IPS-20b (cell line): ENCODE results near the gene EBF4.

ENCODE experiments used
- H3K27ac ChIP-seq: one replicate; pipeline ENCODE4 v1.5.1; 2013; ENCODE audit warnings: low read length
- H3K27me3 ChIP-seq: 2 replicates; pipeline ENCODE4 v1.6.1; 2013; ENCODE audit warnings: mild to moderate bottlenecking, low read length, inconsistent platforms; ENCODE audit not compliant: insufficient read depth
- H3K36me3 ChIP-seq: 2 replicates; pipeline ENCODE4 v1.6.1; 2013; ENCODE audit warnings: low read depth, mild to moderate bottlenecking, inconsistent platforms, low read length, moderate library complexity; ENCODE audit not compliant: insufficient read depth
- H3K4me1 ChIP-seq: 2 replicates; pipeline ENCODE4 v1.6.1; 2013; ENCODE audit warnings: mild to moderate bottlenecking, control low read depth, inconsistent platforms, low read length, moderate library complexity; ENCODE audit not compliant: insufficient read depth
- H3K4me3 ChIP-seq: 2 replicates; pipeline ENCODE4 v1.5.1; 2013; ENCODE audit warnings: mild to moderate bottlenecking, low read length, inconsistent platforms
- H3K9ac ChIP-seq: 2 replicates; pipeline ENCODE4 v1.6.1; 2013; ENCODE audit warnings: low read depth, mild to moderate bottlenecking, inconsistent platforms, low read length, moderate library complexity
- H3K9me3 ChIP-seq: 2 replicates; pipeline ENCODE4 v1.6.1; 2013; ENCODE audit warnings: mild to moderate bottlenecking, low read depth, low read length, inconsistent platforms; ENCODE audit not compliant: insufficient read depth

EBF4 gene

DNA sequence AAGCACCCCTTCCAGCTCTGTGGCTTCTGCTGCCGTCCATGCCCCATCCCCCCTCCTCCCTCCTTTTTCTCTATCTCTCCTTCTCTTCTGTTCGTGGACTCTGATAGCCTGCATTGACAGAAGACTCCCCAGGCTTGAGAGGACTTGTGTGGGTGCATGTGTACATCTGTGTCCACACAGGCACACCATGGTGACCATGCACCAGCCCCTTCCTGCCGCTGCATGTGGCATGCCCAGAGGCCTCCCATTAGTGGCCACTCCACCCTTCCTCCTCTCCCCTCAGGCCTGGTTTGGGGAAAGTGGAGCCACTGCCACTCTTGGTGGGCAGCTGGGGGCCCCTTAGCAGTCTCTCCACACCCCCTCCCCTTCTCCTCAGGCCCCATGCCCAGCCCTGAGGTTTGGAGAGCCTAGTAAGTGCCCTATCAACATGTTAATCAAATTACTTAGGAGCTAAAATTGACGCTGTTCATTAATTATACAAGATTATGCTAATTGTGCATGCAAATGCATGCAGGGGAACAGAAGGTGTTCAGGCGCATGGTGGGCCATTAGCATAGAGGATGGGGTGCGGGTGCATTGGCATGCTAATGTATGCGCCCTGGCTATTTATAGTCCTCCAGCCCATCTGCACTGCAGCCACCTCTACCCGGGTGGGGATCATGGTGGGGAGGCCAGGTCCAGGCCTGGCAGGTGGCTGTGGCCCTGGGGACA lies 45.9 kb downstream of the EBF4 start:
- Histone ChIP-seq H3K4me3 (no peak overlapping the region), H3K9ac (no peak overlapping the region), H3K4me1 (peaks cover 7% of the 10 kb centered on the region; the same call in 1 of the 2 replicates), H3K27ac (no peak overlapping the region), H3K9me3 (peaks cover 3% of the 10 kb centered on the region; the same call in 1 of the 2 replicates), H3K36me3 (no peaks in the 10 kb centered on the region), H3K27me3 (peaks cover 26% of the 10 kb centered on the region)

DNA sequence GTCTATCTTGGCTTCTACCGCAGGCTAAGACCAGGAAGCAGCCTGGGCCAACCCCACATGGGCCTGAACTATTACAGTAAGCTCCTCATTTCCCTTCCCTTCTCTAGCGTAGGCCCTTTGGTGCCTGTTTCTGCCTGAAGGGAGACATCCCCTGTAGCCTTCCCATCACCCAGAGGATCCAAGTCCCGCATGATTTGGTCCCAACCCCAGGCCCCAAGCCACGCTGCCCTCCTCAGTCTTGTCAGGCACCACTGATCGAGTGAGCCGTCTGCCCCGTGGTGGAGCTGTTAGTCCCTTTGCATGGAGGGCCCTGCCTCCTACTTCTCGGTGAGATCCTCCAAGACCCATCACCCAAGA lies 46.4 kb downstream of the EBF4 start:
- H3K9me3 ChIP-seq: 0 out of 2 replicates have a peak, but pooled peaks cover 3% of the 10 kb centered on the region
- H3K4me3 ChIP-seq: no peak overlapping the region
- peaks cover 30% of the 10 kb centered on the region for H3K27me3 ChIP-seq
- H3K4me1 ChIP-seq: peaks cover 7% of the 10 kb centered on the region; the same call in 1 of the 2 replicates
- no peak overlapping the region for H3K9ac ChIP-seq
- no peaks in the 10 kb centered on the region for H3K36me3 ChIP-seq
- H3K27ac ChIP-seq: no peak overlapping the region

DNA sequence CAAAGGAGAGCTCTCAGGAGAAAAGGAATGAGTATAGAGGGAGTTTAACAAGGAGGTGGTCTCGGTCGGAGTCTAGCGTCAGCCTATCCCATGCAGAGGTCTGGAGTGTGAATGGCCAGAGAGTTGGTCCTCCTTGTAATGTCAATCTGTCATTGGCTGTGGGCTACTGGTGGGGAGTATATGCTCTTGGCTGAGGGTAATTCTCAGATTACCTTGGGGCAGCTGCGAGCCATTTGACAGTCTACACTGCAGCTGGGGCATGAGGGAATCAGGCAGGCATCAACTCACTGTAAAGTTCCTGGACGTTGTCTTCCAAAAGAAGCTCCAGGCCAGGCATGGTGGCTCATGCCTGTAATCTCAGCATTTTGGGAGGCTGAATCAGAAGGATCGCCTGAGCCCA lies 48.1 kb downstream of the EBF4 start:
- Histone ChIP-seq H3K9ac (no peak overlapping the region), H3K4me1 (peaks cover 7% of the 10 kb centered on the region; the same call in 1 of the 2 replicates), H3K36me3 (no peaks in the 10 kb centered on the region), H3K27me3 (peaks cover 47% of the 10 kb centered on the region), H3K4me3 (no peak overlapping the region), H3K9me3 (no peaks in the 10 kb centered on the region), H3K27ac (no peak overlapping the region)

DNA sequence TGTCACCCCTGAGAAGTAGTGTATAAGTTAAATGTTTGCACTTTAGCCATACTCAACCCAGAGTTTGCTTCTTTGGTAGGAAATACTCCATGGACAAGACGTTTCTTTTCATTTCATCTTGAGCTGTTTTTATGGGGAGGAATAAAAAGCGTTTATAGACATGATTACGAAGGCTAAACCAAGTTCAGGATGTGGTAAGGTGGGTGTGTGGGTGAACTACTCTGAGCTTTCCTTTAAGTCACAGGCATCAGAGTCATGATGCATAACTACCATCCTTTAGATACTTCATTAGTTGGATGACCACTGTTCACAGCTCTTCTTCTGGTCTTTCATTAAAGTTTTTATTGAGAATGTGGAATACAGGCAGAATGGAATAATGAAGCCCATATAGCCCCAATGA lies 48.9 kb downstream of the EBF4 start:
- Histone ChIP-seq H3K27ac (no peak overlapping the region), H3K4me3 (no peak overlapping the region), H3K9me3 (no peaks in the 10 kb centered on the region), H3K9ac (no peak overlapping the region), H3K36me3 (no peaks in the 10 kb centered on the region), H3K27me3 (peaks cover 55% of the 10 kb centered on the region), H3K4me1 (peaks cover 7% of the 10 kb centered on the region; the same call in 1 of the 2 replicates)

DNA sequence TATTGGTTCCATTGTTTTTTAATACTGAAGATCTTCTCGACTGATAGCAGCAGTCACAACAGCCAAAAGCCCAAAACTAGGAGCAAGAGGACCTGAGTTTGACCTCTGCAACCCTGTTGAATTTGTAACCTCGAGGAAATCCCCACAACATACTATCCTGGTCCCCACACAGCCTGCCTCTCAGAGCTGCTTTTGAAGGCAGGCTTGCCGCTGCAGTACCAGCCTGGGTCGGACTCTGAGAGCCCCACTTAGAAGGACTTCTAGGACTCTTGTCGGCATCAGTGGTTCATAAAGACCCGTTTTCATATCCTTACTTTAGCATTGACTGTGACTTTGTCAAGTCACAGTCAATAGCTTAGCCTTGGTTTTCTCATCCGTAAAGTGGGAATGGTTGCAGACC lies 49.3 kb downstream of the EBF4 start:
- Histone ChIP-seq H3K4me1 (peaks cover 7% of the 10 kb centered on the region; the same call in 1 of the 2 replicates), H3K9ac (no peak overlapping the region), H3K4me3 (no peak overlapping the region), H3K36me3 (no peaks in the 10 kb centered on the region), H3K27ac (no peak overlapping the region), H3K9me3 (no peaks in the 10 kb centered on the region), H3K27me3 (peaks cover 59% of the 10 kb centered on the region)

DNA sequence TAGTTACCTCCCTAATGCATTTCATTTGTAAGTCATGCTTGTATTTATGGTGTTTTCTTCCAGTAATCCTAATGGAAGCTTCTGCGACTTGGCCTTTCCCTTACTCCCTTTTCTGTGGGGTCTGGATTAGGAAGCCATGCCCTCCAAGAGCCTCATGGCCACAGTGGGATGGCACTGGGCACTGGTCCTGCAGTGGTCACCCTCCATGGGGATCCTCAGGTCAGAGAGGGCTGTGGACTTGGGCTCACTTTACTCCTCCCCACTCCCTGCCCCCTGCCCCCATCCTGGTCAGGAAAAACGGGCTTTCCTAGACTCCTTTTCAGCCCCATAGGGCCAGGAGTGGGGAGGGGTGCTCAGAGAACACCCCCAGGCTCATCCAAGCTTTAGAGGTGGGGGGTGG lies 49.9 kb downstream of the EBF4 start:
- no peaks in the 10 kb centered on the region for H3K9me3 ChIP-seq
- H3K4me1 ChIP-seq: peaks cover 7% of the 10 kb centered on the region; the same call in 1 of the 2 replicates
- no peak overlapping the region for H3K9ac ChIP-seq
- H3K27ac ChIP-seq: no peak overlapping the region
- H3K36me3 ChIP-seq: no peaks in the 10 kb centered on the region
- peaks cover 64% of the 10 kb centered on the region for H3K27me3 ChIP-seq
- H3K4me3 ChIP-seq: no peak overlapping the region

DNA sequence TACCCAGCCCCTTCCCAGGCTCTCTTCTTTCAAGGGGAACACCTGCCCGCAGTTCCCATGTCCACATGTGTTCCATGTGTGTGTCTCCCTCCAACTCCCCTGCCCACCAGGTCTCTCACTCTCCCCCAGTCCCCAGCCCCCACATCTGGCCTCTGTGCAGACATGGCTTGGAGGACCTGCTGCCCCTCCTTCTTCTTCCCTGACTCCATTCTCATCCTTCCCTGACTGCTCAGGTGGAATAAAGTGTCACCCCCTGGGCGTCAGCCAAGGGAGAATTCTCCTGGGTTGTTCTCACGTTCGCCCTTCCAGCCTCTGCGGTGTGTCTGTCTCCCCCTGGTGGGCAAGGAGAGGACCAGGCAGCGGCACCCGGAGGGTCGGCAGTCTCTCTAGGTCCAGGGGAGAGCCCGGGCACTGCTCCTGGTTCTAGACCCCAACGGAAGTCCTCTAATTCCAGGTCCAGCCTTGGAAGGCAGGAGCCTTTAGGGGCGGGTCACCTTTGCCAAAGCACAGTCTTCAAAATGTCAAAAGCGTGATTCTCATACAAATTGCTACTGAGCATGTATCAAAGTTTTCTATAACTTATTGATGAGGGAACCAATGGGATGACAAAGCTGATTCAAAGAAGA lies 50.5 kb downstream of the EBF4 start:
- H3K27me3 ChIP-seq: peaks cover 71% of the 10 kb centered on the region
- H3K4me1 ChIP-seq: peaks cover 7% of the 10 kb centered on the region; the same call in 1 of the 2 replicates
- no peak overlapping the region for H3K4me3 ChIP-seq
- H3K9me3 ChIP-seq: no peaks in the 10 kb centered on the region
- H3K9ac ChIP-seq: no peak overlapping the region
- H3K27ac ChIP-seq: no peak overlapping the region
- no peaks in the 10 kb centered on the region for H3K36me3 ChIP-seq

DNA sequence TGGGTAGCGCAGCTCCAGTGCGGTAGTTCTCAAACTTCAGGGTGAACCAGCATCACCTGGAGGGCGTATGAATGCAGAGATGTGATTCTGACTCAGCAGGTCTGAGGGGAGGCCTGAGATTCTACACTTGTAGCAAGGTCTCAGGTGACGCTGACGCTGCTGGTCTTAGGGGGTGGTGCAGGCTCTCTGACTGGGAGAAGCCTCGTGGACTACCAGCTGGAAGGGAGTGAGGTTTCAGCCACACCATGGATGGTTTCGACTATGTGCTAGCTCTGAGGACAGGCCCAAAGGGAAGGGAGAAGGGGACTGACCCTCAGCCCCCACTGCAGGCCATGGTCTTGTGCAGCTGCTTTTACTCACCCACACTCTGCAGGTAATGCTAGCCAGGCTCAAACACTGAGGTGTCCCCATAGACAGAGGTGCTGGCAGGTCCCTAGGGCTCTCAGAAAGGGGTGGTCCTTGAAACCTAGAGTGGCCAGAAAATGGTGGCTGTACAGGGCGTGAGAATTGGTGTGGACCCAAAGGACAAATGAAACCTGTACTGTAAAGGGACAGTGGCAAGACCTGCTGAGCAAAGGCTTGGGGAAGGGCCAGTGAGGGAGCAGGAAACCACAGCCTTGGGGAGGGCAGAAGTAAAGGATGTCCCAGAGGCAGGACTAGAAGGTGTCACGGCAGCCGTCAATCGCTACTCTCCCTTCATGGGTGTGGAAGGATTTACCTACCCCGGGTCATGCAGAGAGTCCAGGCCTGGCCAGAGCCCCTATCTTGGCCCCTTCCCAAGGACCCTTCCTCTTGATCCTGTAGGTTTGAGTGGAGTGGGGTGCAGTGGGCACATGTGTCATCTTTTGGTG lies 52.7 kb downstream of the EBF4 start:
- Histone ChIP-seq H3K27ac (no peak overlapping the region), H3K9me3 (no peaks in the 10 kb centered on the region), H3K27me3 (peaks cover 93% of the 10 kb centered on the region), H3K9ac (no peak overlapping the region), H3K4me1 (peaks cover 10% of the 10 kb centered on the region; the same call in 1 of the 2 replicates), H3K4me3 (no peak overlapping the region), H3K36me3 (no peaks in the 10 kb centered on the region)

DNA sequence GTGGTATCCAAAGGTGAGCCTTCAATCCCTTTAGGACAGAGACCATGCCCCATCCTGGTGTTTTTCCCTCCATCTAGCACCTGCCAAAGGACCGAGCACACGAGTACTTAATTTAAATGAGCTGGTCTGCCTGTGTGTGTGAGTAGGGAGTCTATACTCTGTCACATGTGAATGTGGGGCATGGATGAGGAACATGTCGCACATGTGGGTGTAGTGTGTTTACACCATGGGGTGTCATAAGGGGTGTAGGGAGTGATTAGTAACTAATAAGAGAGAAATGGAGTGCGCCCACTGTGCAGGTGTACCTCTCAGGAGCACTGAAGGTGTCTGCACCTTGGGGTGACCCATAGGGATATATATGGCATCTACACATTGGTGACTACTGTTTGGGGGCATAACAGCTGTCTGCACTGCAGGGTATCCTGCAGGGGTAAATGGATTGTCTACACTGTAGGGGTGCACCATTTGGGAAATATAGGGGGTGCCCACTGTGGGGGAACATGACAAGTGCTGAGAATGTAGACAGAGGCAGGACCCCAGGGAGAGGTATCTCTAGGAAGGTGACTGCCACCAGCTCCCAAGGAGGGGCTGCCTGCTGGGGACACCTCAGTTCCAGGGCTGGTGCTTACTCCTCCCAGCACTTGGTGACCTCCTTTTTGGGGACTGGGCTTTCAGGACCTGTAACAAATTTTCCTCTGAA lies 53.5 kb downstream of the EBF4 start:
- Histone ChIP-seq H3K9me3 (no peaks in the 10 kb centered on the region), H3K36me3 (no peaks in the 10 kb centered on the region), H3K4me1 (peaks cover 10% of the 10 kb centered on the region; the same call in 1 of the 2 replicates), H3K27ac (no peak overlapping the region), H3K27me3 (peaks cover 99% of the 10 kb centered on the region), H3K4me3 (no peak overlapping the region), H3K9ac (no peak overlapping the region)

DNA sequence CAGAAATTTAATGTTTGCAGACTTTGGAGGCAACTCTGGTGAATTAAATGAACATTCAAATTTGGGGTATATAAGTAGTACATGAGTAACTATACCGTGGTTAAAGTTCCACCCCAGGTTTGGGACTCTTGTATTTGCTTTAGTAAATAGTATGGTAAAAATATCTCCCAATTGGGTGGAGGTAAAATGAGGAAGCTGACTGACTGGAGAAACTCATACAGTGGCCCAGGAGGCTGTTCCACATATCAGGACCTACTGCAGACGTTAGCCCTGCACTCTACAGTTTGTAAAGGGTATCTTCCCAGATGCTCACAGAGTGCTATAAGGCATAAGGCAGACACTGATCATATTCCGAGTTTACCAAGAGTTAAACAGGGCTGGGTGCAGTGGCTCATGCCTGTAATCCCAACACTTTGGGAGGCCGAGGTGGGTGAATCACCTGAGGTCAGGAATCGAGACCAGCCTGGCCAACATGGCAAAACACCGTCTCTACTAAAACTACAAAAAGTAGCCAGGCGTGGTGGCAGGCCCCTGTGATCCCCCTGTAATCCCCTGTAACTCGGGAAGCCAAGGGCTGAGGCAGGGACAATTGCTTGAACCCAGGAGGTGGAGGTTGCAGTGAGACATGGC lies 54.2 kb downstream of the EBF4 start:
- H3K4me1 ChIP-seq: peaks cover 10% of the 10 kb centered on the region; the same call in 1 of the 2 replicates
- no peaks in the 10 kb centered on the region for H3K36me3 ChIP-seq
- no peak overlapping the region for H3K9ac ChIP-seq
- H3K27me3 ChIP-seq: peaks cover 99% of the 10 kb centered on the region
- H3K4me3 ChIP-seq: no peak overlapping the region
- no peak overlapping the region for H3K27ac ChIP-seq
- no peaks in the 10 kb centered on the region for H3K9me3 ChIP-seq
